K562 (cell line): ENCODE measurements around the gene SERTAD4. TPM values are rescaled to one million over a fixed set of nuclear protein-coding genes. Genes with fewer than 3 reads are reported as not detected.

Experiments used
- ATAC-seq: fragments of 200-7000 bp; cut with Tn5 transposase; 3 replicates; pipeline ENCODE4 v1.9.1; 2020; ENCODE audit warnings: moderate library complexity
- BruUV-seq: library from RNA; stranded (reverse); fragments of 400-500 nt; replicated peaks from 2 replicates; lab custom pipeline; 2021; lab: Mats Ljungman, UMichigan
- CTCF ChIA-PET: fragments of 300-600 bp; formaldehyde crosslinking; extraction: SDS; loops from one replicate; lab custom pipeline; 2021; ENCODE audit warnings: low intra/inter-chr PET ratio; lab: Yijun Ruan, JAX
- POLR2A ChIA-PET: fragments of 300-600, 350-650 bp; sonication (Branson Sonifier 250); formaldehyde crosslinking; extraction: SDS; loops from one replicate; lab custom pipeline; 2021; ENCODE audit warnings: antibody characterized with exemption, inconsistent platforms; lab: Yijun Ruan, JAX
- DNase-seq, 4 experiments: peaks; one replicate each; pipeline versions ENCODE4 v3.0.0 to v3.0.0-alpha.2; 2011 to 2018; ENCODE audit warnings: low spot score in 3 of 4, mixed read lengths in 3 of 4; ENCODE audit errors: extremely low read depth in 1 of 4
- FAIRE-seq: peaks from 2 replicates; lab custom pipeline; 2011; peaks lifted over from hg19 to GRCh38; lab: Jason Lieb, UNC
- H2AFZ ChIP-seq: 2 replicates; pipeline ENCODE4 v1.6.0; 2011; ENCODE audit warnings: low read depth, low read length, control low read depth, inconsistent platforms
- H3K27ac ChIP-seq: fragments of 200-600 bp; 3 replicates; pipeline ENCODE4 v1.8.0; 2011; ENCODE audit warnings: low read depth, mild to moderate bottlenecking, control low read depth, inconsistent platforms, low read length, moderate library complexity, mixed read lengths; ENCODE audit errors: extremely low read depth
- H3K27me3 ChIP-seq, 2 experiments: fragments of 300-600 bp in 1 of 2; 2 replicates in 1 of 2; 3 replicates in 1 of 2; pipeline versions ENCODE4 v1.6.0 to v1.8.0; 2011; ENCODE audit warnings: inconsistent platforms in 2 of 2, low read length in 2 of 2, mild to moderate bottlenecking in 1 of 2, mixed read lengths in 1 of 2, moderate library complexity in 1 of 2; ENCODE audit not compliant: control insufficient read depth in 2 of 2, insufficient read depth in 2 of 2
- H3K36me3 ChIP-seq: fragments of 300-600 bp; 3 replicates; pipeline ENCODE4 v1.8.0; 2011; ENCODE audit warnings: mild to moderate bottlenecking, low read length, inconsistent platforms; ENCODE audit not compliant: control insufficient read depth, insufficient read depth
- H3K4me1 ChIP-seq, 2 experiments: fragments of 200-600 bp in 1 of 2; replicated peaks in 1 of 2; 2 replicates in 1 of 2; 3 replicates in 1 of 2; pipeline versions ENCODE4 v1.5.1 to v1.8.0; 2011; ENCODE audit warnings: inconsistent platforms in 2 of 2, low read length in 2 of 2, mild to moderate bottlenecking in 1 of 2, mixed read lengths in 1 of 2, moderate library complexity in 1 of 2; ENCODE audit not compliant: control insufficient read depth in 2 of 2, insufficient read depth in 2 of 2
- H3K4me2 ChIP-seq: 2 replicates; pipeline ENCODE4 v1.6.1; 2011; ENCODE audit warnings: low read length, control low read depth, inconsistent platforms, mixed read lengths; ENCODE audit not compliant: insufficient read depth
- H3K4me3 ChIP-seq: fragments of 200-600 bp; sonication (generic), shearing (Covaris generic); 2 replicates; pipeline ENCODE4 v1.5.1; 2016; ENCODE audit warnings: control low read depth, inconsistent platforms
- H3K79me2 ChIP-seq: fragments of 200-600 bp; 3 replicates; pipeline ENCODE4 v1.8.0; 2011; ENCODE audit warnings: low read length, inconsistent platforms; ENCODE audit not compliant: control insufficient read depth, insufficient read depth
- H3K9ac ChIP-seq, 2 experiments: 2 replicates each; pipeline versions ENCODE4 v1.6.0 to v1.6.1; 2011; ENCODE audit warnings: low read depth in 2 of 2, low read length in 2 of 2, control low read depth in 1 of 2, inconsistent platforms in 1 of 2, mild to moderate bottlenecking in 1 of 2, mixed read lengths in 1 of 2; ENCODE audit not compliant: insufficient read depth in 1 of 2
- H3K9me1 ChIP-seq: one replicate; pipeline ENCODE4 v1.6.0; 2011; ENCODE audit warnings: inconsistent platforms, mild to moderate bottlenecking, low read length, moderate library complexity; ENCODE audit not compliant: control insufficient read depth, insufficient read depth
- H3K9me3 ChIP-seq: replicated peaks from 2 replicates; pipeline ENCODE4 v1.5.1; 2011; ENCODE audit warnings: low read depth, low read length, inconsistent platforms; ENCODE audit not compliant: control insufficient read depth, insufficient read depth
- H4K20me1 ChIP-seq: replicated peaks from 2 replicates; pipeline ENCODE4 v1.6.1; 2011; ENCODE audit warnings: low read length, inconsistent platforms, mixed read lengths; ENCODE audit not compliant: control insufficient read depth, insufficient read depth
- GABPB2 ChIP-seq: fragments of 250-450 bp; sonication (Bioruptor Pico); conservative IDR thresholded peaks from 2 replicates; pipeline ENCODE4 v1.5.1; 2021; ENCODE audit warnings: mild to moderate bottlenecking
- HNRNPH1 ChIP-seq: fragments of 200-400 bp; formaldehyde crosslinking; optimal IDR thresholded peaks from 2 replicates; pipeline ENCODE3; 2017; ENCODE audit warnings: low read depth, mild to moderate bottlenecking, low read length, moderate library complexity
- ILF3 ChIP-seq: fragments of 450-650 bp; IDR thresholded peaks from 2 replicates; pipeline ENCODE4 v1.6.1; 2018; ENCODE audit warnings: antibody characterized with exemption, mild to moderate bottlenecking, moderate library complexity, borderline replicate concordance
- SMARCA5 ChIP-seq: fragments of 450-650 bp; IDR thresholded peaks from 2 replicates; pipeline ENCODE4 v1.6.1; 2016
- SREBF1 ChIP-seq: fragments of 150-350 bp; IDR thresholded peaks from 2 replicates; pipeline ENCODE4 v1.6.1; 2014; ENCODE audit warnings: antibody characterized with exemption, low read depth, low read length, borderline replicate concordance
- ZNF224 ChIP-seq: sonication (generic); formaldehyde crosslinking; IDR thresholded peaks from 2 replicates; pipeline ENCODE4 v1.8.0; 2022; ENCODE audit warnings: mild to moderate bottlenecking, missing genetic modification reagents
- ZNF384 ChIP-seq: IDR thresholded peaks from 2 replicates; pipeline ENCODE4 v1.6.1; 2012; ENCODE audit warnings: low read depth, low read length, improper control_type of control experiment
- WGBS: fragments of 100-300 bp; shearing (Covaris generic); methylation state at CpG from one replicate; pipeline ENCODE4 v1.1.6; 2016; ENCODE audit warnings: low coverage, mixed read lengths; ENCODE audit not compliant: insufficient coverage; ENCODE audit errors: missing lambda C conversion rate; 5-methylcytosine and 5-hydroxymethylcytosine counted together
- in situ Hi-C: fragments of 300-500 bp; cut with MboI; formaldehyde crosslinking; loops from 4 replicates; pipeline ENCODE4 v1.15.0; 2018; ENCODE audit warnings: inconsistent platforms, mixed read lengths
- intact Hi-C: fragments of 100-400 bp; cut with micrococcal nuclease; formaldehyde crosslinking; loops from 2 replicates; pipeline ENCODE4 v1.14.2; 2022
- polyA plus RNA-seq, 8 experiments: library from polyadenylated mRNA; depleted of rRNA in 4 of 8; stranded (reverse) in 5 of 8; unstranded in 3 of 8; fragments of >200 nt; fragmentation: Nextera tagmentation in 2 of 8; fragmentation: Illumina TruSeq in 1 of 8; extraction: Ambion mirVana in 2 of 8; extraction: Trizol in 1 of 8; gene quantifications; 2 replicates each; pipeline versions ENCODE4 v1.2.1 to v1.2.3, GENCODE V29; 2011 to 2014; ENCODE audit warnings: inconsistent platforms in 1 of 8, missing spikeins in 1 of 8
- total RNA-seq, 7 experiments: library from RNA; depleted of rRNA in 6 of 7; stranded (reverse); fragments of >200 nt in 6 of 7; fragmentation: Illumina TruSeq in 2 of 7; extraction: Trizol in 2 of 7; gene quantifications; 2 replicates each; pipeline versions ENCODE4 v1.2.1 to v1.2.3, GENCODE V29; 2011 to 2021; ENCODE audit warnings: low replicate concordance in 1 of 7
- TF ChIP-seq, protein P1 (sequence below): fragments of 450-650 bp; IDR thresholded peaks from 2 replicates; pipeline ENCODE4 v1.6.1; 2017; ENCODE audit warnings: mild to moderate bottlenecking, moderate library complexity

Gene SERTAD4
- total and polyA plus RNA-seq, 9 of the 15 experiments (the other 6 are each of a cell fraction or from before 2014, with no cell fraction given) = not detected

DNA sequence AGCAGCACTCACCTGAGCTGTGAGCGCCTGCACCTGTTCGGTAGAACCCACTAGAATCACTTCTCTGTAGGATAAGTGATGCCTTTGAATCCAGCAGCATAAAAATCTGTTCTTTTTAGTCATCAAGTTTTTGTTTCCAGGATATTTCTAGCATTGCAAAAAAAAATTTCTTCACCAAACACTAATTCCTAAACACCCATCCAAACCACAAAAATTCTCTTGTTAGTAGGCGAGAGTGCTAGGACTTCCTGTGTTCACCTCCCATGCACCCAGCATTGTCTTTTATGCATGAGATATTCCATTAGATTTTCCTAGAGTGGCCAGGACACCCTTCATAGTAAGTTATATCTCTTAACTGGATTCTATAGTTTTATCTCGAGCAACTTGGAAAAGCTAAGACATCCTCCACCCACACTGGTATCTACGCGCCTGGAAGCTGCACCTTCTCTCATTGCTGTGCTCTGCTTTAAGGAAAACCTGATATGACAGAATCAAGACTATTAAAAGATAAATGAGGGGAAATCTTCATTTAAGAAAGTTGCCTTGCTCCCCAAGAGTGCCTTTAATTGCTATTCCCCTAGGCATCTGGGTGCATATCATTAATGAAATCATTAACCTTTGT lies 12.3 kb downstream of the SERTAD4 start (continued):
- no peak for TF ChIP-seq SREBF1
- TF ChIP-seq, all 486 proteins: peak for 0

DNA sequence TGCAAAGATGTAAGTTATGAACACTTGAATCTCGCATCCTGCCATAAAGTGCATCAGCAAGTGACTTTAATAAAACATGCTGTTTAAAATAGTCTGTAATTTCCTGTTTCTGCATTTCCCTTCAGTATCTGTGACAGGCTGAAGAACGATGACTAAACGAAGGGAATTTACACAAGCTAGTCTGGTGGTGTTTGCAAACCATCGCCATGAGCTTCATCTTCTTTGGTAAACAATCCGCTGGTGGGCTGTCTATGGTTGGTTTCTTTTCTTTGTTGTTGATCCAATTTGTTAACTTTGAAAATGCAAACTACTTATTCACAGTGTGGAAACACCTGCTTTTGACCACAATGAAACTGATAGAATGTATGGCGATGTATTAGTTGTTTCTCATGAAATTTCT lies 13.9 kb downstream of the SERTAD4 start:
- Histone ChIP-seq H4K20me1 (no peaks in the 10 kb centered on the region; the same call in 1 of the 2 replicates), H3K9ac (no peak overlapping the region), H3K36me3 (no peaks in the 10 kb centered on the region), H3K9me1 (no peaks in the 10 kb centered on the region), H2AFZ (no peak overlapping the region), H3K4me2 (no peak overlapping the region), H3K9me3 (no peaks in the 10 kb centered on the region), H3K4me3 (no peak overlapping the region), H3K4me1 (peaks cover 0 to 4% of the 10 kb centered on the region in 2 experiments; a peak in 1 of 5 replicates), H3K27me3 (peaks cover under 1 to 2% of the 10 kb centered on the region in 2 experiments; a peak in 3 of 5 replicates), H3K27ac (no peak overlapping the region), H3K79me2 (no peaks in the 10 kb centered on the region)
- in situ Hi-C loops = no loop called here
- FAIRE-seq (no peak), DNase-seq (no peak), ATAC-seq (no peak)
- WGBS = 1% methylated on average over 6 of the region's 6 CpGs
- POLR2A ChIA-PET = interaction anchor here (0.6 kb wide), 1 partner anchor 10 kb away, joined by 4 read pairs; no protein-coding TSS in a partner anchor
- TF ChIP-seq ILF3 (no peak), GABPB2 (CRISPR knock-in tag) (no peak), ZNF224 (no peak), ZNF384 (no peak), SMARCA5 (no peak), HNRNPH1 (no peak)
- TF ChIP-seq, protein P1, sequence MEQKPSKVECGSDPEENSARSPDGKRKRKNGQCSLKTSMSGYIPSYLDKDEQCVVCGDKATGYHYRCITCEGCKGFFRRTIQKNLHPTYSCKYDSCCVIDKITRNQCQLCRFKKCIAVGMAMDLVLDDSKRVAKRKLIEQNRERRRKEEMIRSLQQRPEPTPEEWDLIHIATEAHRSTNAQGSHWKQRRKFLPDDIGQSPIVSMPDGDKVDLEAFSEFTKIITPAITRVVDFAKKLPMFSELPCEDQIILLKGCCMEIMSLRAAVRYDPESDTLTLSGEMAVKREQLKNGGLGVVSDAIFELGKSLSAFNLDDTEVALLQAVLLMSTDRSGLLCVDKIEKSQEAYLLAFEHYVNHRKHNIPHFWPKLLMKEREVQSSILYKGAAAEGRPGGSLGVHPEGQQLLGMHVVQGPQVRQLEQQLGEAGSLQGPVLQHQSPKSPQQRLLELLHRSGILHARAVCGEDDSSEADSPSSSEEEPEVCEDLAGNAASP = no peak
- CTCF ChIA-PET = no interaction called here
- no TSS peak for BruUV-seq
- intact Hi-C loops = no loop called here
